GM12801 (cell line): ENCODE measurements around the gene RSPH3.

Experiments
- TF ChIP-seq, protein P1 (sequence below): IDR thresholded peaks from one replicate; pipeline ENCODE4 v1.5.1; 2011; ENCODE audit warnings: control low read depth; ENCODE audit not compliant: insufficient read length; ENCODE audit errors: extremely low read depth

RSPH3 gene

DNA sequence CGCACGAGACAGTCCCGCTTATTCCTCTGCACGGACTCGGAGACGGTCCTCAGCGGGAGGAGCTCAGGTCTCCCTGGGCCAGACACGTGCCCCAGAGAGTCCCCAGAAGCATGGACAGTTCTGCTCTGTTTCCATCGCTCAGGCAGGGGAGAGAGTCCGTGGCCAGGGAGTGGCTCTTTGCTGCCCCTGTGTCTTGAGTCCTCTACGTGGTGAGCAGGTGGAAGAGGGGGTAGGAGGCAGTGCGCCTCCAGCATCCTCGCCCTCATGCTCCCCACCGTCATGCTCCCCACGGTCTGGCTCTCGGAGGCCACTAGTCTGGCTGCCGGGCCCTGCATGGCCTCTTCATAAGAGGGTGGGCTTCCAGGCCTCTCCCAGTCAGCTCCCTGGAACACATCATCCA, 35.9 kb upstream of the RSPH3 start:
- TF ChIP-seq, protein P1, sequence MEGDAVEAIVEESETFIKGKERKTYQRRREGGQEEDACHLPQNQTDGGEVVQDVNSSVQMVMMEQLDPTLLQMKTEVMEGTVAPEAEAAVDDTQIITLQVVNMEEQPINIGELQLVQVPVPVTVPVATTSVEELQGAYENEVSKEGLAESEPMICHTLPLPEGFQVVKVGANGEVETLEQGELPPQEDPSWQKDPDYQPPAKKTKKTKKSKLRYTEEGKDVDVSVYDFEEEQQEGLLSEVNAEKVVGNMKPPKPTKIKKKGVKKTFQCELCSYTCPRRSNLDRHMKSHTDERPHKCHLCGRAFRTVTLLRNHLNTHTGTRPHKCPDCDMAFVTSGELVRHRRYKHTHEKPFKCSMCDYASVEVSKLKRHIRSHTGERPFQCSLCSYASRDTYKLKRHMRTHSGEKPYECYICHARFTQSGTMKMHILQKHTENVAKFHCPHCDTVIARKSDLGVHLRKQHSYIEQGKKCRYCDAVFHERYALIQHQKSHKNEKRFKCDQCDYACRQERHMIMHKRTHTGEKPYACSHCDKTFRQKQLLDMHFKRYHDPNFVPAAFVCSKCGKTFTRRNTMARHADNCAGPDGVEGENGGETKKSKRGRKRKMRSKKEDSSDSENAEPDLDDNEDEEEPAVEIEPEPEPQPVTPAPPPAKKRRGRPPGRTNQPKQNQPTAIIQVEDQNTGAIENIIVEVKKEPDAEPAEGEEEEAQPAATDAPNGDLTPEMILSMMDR = no peak

DNA sequence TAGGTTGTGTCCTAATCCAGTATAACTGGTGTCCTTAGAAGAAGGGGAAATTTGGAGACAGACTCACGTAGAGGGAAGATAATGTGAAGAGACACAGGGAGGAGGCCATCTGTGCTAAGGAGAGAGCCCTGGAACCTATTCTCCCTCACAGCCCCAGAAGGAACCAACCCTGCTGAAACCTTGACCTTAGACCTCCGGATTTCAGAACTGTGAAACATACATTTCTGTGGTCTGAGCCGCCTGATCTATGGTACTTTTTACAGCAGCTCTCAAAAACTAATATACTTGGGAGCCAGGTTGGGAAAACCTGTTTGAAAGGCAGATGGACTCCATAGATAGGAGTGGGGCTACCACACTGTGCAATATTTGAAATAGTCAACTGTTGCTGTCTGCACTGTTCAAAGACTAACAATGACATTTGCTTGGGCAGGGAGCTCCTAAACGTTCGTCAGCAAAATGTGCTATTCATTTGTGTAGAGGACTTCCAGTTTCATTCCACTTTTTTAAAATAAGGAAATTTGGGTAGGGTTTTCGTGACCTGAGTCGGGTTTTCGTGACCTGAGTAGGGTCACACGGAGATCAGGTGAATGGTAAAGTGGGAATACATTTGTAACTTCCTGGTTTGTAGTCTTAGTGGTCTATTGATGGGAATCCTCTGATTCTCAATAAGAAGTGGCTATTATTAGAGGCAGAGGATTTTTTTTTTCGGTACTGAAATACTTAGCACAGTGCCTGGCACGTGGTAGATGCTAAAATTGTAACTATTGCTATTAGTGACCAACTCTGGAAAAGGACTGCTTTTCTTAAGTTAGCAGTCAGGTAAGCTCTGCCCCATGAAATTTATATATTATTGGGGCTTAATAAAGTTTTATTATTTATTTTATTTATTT, 33.4 kb upstream of the RSPH3 start:
- TF ChIP-seq, protein P1 = no peak

DNA sequence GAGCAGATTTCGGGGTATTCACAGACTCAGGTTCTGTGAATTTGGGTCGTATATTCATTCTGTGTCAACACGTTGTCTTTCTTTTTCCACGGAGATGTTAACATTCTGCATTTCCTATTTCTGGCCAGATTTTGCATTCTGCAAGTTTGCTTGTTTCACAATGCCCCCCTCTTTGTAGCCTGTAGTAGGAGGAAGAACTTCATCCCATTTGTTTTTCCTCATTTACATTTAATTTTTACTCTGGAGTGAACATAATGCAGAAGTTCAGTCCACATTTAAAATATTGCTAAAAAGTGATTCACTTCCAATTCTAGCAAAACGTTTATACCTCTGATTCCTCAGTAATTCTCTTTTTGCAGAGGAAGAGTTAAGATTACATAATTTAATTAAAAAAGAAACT, 31.8 kb upstream of the RSPH3 start:
- TF ChIP-seq, protein P1 = no peak

DNA sequence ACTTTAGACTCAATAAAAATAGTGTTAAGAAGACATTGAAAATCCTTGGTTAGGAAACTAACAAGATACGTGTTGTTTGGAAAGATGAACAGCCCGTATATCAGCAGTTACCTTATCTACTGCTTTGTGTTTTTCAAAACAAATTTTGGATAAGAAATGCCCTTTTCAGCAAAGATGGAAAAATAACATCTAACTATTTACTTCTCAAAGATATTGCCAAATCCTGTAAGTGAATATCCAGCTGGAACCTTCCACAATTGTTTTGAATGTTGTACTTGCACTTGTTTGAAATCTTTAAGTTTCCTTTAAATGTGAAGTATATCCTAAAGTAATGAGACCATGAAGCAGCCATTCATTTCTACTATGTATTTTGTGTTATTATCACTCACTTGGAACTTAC, 30.2 kb upstream of the RSPH3 start:
- TF ChIP-seq, protein P1 = no peak

DNA sequence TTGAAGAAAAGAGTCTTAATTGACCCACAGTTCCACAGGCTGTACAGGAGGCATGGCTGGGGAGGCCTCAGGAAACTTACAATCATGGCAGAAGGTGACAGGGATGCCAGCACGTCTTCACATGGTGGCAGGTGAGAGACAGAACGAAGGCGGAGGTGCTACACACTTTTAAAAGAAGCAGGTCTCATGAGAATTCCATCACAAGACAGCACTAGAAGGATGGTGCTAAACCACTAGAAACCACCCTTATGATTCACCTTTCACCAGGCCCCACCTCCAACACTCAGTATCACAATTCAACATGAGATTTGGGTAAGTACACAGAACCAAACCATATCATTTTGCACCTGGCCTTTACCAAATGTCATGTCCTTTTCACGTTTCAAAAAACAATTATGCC, 23.9 kb upstream of the RSPH3 start:
- TF ChIP-seq, protein P1 = no peak

DNA sequence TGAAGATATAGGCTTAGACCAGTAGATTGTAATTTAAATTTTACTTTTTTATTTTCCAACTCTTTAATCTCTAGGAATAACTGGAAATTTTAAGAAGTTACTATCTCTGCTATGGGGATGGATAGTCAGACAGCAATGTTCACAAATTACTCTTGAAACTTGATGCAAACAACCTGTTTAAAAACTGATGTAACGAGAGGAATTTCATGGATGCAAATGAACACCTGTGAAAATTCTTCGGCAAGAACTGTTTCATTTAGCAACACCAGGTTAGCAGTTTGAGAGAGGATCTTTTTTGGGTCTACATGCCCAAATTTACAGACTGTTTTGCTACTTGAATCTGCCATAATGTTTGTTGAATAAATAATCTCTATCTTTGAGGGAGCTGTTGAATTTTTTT, 20.0 kb upstream of the RSPH3 start:
- TF ChIP-seq, protein P1 = no peak

DNA sequence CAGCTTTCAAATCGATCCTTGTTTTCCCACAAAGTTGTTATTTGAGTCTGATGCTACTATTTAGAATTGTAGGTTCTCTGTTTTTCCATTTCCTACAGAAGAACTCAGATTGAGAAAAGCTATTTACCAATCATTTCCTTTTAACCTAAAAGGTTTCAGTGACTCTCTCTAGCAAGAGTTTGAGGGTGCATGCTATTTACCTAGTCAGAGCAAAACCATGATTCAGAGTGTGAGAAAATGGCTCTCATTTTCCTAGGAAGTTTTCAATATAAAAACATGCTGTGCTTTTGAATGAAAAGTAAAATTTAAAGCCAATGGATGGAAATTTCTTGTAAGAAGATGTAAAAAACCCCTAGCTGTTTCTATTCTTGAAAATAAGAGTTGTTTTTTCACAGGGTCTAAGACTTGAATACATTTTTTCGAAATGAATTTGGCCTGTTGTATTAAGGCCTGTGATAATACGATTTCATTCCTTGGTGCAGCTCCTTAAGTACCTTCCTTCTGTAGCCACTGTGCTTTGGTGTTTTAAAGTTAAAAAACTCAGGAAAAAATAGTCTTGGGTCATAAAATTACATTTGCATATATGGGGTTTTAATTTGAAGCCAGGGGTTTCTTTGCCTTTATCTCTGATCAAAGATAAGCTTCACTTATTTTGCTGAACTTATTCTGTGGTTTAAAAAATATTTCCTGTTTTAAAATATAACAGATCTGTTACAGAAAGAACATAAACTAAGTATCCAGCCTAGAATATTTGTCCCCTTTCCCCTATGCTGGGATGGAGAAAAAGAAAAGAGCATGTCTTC, 18.0 kb upstream of the RSPH3 start:
- TF ChIP-seq, protein P1 = no peak
